ENCODE results near the gene SNPH.

Gene SNPH

DNA sequence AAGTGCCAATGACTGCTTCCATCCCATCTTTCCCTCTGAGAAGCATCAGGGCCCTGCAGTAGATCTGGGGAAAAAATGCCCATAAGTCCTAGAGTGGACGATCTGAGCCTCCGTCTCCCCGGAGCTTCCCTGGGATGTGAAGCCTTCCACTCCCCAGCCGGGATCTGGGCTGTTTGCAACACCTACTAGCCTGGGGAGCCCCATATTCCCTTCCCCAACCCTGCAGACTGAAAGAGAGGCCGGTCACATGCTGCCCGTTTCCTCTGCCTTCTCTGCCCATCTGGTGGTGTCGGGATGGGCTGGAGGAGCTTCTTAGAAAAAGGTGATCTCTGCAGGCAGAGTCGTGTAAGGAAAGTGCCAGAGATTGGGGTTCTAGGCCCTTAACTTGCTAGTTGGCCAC is 1.1 kb downstream of the SNPH start:
- TF ChIP-seq, protein P1, sequence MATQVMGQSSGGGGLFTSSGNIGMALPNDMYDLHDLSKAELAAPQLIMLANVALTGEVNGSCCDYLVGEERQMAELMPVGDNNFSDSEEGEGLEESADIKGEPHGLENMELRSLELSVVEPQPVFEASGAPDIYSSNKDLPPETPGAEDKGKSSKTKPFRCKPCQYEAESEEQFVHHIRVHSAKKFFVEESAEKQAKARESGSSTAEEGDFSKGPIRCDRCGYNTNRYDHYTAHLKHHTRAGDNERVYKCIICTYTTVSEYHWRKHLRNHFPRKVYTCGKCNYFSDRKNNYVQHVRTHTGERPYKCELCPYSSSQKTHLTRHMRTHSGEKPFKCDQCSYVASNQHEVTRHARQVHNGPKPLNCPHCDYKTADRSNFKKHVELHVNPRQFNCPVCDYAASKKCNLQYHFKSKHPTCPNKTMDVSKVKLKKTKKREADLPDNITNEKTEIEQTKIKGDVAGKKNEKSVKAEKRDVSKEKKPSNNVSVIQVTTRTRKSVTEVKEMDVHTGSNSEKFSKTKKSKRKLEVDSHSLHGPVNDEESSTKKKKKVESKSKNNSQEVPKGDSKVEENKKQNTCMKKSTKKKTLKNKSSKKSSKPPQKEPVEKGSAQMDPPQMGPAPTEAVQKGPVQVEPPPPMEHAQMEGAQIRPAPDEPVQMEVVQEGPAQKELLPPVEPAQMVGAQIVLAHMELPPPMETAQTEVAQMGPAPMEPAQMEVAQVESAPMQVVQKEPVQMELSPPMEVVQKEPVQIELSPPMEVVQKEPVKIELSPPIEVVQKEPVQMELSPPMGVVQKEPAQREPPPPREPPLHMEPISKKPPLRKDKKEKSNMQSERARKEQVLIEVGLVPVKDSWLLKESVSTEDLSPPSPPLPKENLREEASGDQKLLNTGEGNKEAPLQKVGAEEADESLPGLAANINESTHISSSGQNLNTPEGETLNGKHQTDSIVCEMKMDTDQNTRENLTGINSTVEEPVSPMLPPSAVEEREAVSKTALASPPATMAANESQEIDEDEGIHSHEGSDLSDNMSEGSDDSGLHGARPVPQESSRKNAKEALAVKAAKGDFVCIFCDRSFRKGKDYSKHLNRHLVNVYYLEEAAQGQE (IDR thresholded peaks at IDR 0.05; ENCODE audit: insufficient read depth in 1 of 2, low read depth in 2 of 2, low read length in 2 of 2): no peak
- no peak for TF ChIP-seq POLR2AphosphoS5 (IDR thresholded peaks at IDR 0.05; ENCODE audit: low read depth, low read length)
- no peak for TF ChIP-seq SIN3A (IDR thresholded peaks at IDR 0.05; ENCODE audit: borderline replicate concordance, insufficient read depth, low read length)
- TF ChIP-seq TAF1 (IDR thresholded peaks at IDR 0.05; ENCODE audit: borderline replicate concordance, insufficient read depth, low read length): no peak
- TF ChIP-seq FOXP2 (optimal IDR thresholded peaks at IDR 0.05; ENCODE audit: borderline replicate concordance, extremely low read depth, extremely low read length, insufficient read depth): no peak

GRCh38 chr20:1267809-1268374 is 1.8 kb downstream of the SNPH start:
- no peak for TF ChIP-seq POLR2AphosphoS5 (IDR thresholded peaks at IDR 0.05; ENCODE audit: low read depth, low read length)
- TF ChIP-seq FOXP2 (optimal IDR thresholded peaks at IDR 0.05; ENCODE audit: borderline replicate concordance, extremely low read depth, extremely low read length, insufficient read depth): no peak
- TF ChIP-seq, protein P1 (IDR thresholded peaks at IDR 0.05; ENCODE audit: insufficient read depth in 1 of 2, low read depth in 2 of 2, low read length in 2 of 2): no peak
- TF ChIP-seq SIN3A (IDR thresholded peaks at IDR 0.05; ENCODE audit: borderline replicate concordance, insufficient read depth, low read length): no peak
- TF ChIP-seq TAF1 (IDR thresholded peaks at IDR 0.05; ENCODE audit: borderline replicate concordance, insufficient read depth, low read length): no peak

- TF ChIP-seq POLR2AphosphoS5 (IDR thresholded peaks at IDR 0.05; ENCODE audit: low read depth, low read length) (no peak), FOXP2 (optimal IDR thresholded peaks at IDR 0.05; ENCODE audit: borderline replicate concordance, extremely low read depth, extremely low read length, insufficient read depth) (no peak), SIN3A (IDR thresholded peaks at IDR 0.05; ENCODE audit: borderline replicate concordance, insufficient read depth, low read length) (no peak), TAF1 (IDR thresholded peaks at IDR 0.05; ENCODE audit: borderline replicate concordance, insufficient read depth, low read length) (no peak)
- TF ChIP-seq, protein P1 (IDR thresholded peaks at IDR 0.05; ENCODE audit: insufficient read depth in 1 of 2, low read depth in 2 of 2, low read length in 2 of 2): no peak
These were observed 3.1 kb downstream of the SNPH start for GRCh38 chr20:1269235-1269634.

DNA sequence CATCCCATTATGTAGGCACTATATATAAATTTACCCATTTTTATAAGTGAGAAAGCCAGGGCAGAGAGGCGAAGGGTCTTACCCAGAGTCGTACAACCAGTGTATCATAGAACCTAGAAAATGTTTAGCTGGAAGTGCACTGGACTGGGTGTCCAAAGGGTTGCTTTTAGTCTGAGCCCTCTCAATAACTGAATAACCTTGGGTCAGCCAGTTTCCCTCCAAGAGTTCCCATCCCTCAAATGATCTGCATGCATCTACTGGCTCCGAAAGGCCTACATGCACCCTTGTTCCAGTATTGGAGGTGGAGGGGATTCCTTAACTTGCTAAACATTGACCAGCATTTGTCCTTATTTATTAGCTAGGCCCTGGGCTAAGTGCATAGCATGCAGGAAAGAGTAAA is 3.8 kb downstream of the SNPH start:
- TF ChIP-seq POLR2AphosphoS5 (IDR thresholded peaks at IDR 0.05; ENCODE audit: low read depth, low read length) (no peak), FOXP2 (optimal IDR thresholded peaks at IDR 0.05; ENCODE audit: borderline replicate concordance, extremely low read depth, extremely low read length, insufficient read depth) (no peak), TAF1 (IDR thresholded peaks at IDR 0.05; ENCODE audit: borderline replicate concordance, insufficient read depth, low read length) (no peak), SIN3A (IDR thresholded peaks at IDR 0.05; ENCODE audit: borderline replicate concordance, insufficient read depth, low read length) (no peak)
- TF ChIP-seq, protein P1 (IDR thresholded peaks at IDR 0.05; ENCODE audit: insufficient read depth in 1 of 2, low read depth in 2 of 2, low read length in 2 of 2): no peak

All from PFSK-1 (cell line).